ENCODE data around the gene MRPS33. TPM values are rescaled to one million over a fixed set of nuclear protein-coding genes. Genes with fewer than 3 reads are reported as not detected.

MRPS33 gene
- total and polyA plus RNA-seq, 2 experiments from 2014 or later: 23.1 to 140 TPM

GRCh38 chr7:141003172-141004065 lies 11.3 kb downstream of the MRPS33 start (continued):
- no peak for TF ChIP-seq REST (IDR thresholded peaks at IDR 0.05; ENCODE audit: unreplicated experiment)
- no peak for TF ChIP-seq STAT1 (IDR thresholded peaks at IDR 0.05; ENCODE audit: unreplicated experiment)
- no peak for TF ChIP-seq CTCF (conservative IDR thresholded peaks at IDR 0.05; ENCODE audit: low read depth in 2 of 2)

GRCh38 chr7:141001546-141001945 lies 13.2 kb downstream of the MRPS33 start:
- Histone ChIP-seq H3K79me2 (replicated peaks; ENCODE audit: insufficient read depth) (no peaks in the 10 kb centered on the region), H3F3A (replicated peaks; ENCODE audit: low read depth) (no peaks in the 10 kb centered on the region), H2AFZ (no peak overlapping the region), H3K4me2 (no peak overlapping the region), H3K27ac (ENCODE audit: low read depth) (no peak overlapping the region), H3K27me3 (ENCODE audit: insufficient read depth) (no peaks in the 10 kb centered on the region), H3K4me1 (ENCODE audit: insufficient read depth) (no peaks in the 10 kb centered on the region), H3K4me3 (no peak overlapping the region), H3K9me2 (ENCODE audit: insufficient read depth) (no peaks in the 10 kb centered on the region), H4K20me1 (replicated peaks; ENCODE audit: insufficient read depth) (no peaks in the 10 kb centered on the region; the same call in 1 of the 2 replicates), H3K36me3 (ENCODE audit: insufficient read depth) (no peaks in the 10 kb centered on the region; the same call in 1 of the 2 replicates)
- no peaks in the 10 kb centered on the region for H3K27me3 Mint-ChIP-seq (ENCODE audit: insufficient read depth, low read depth, poor library complexity)
- DNase-seq (ENCODE audit: low spot score) (no peak), ATAC-seq (no peak)
- H3K9me3 Mint-ChIP-seq: no peaks in the 10 kb centered on the region
- peaks cover 11% of the 10 kb centered on the region for H3K36me3 Mint-ChIP-seq (ENCODE audit: low read depth)
- no peak overlapping the region for H3K27ac Mint-ChIP-seq
- H3K4me1 Mint-ChIP-seq: no peaks in the 10 kb centered on the region
- no peak overlapping the region for H3K4me3 Mint-ChIP-seq
- no peak for TF ChIP-seq POLR2AphosphoS5 (IDR thresholded peaks at IDR 0.05; ENCODE audit: low read depth)
- TF ChIP-seq NANOG (IDR thresholded peaks at IDR 0.05; ENCODE audit: borderline replicate concordance): no peak
- no peak for TF ChIP-seq ETS1 (IDR thresholded peaks at IDR 0.05)
- no peak for TF ChIP-seq CTCF (conservative IDR thresholded peaks at IDR 0.05; ENCODE audit: low read depth in 2 of 2)
- no peak for TF ChIP-seq ZNF114 (CRISPR knock-in tag; IDR thresholded peaks at IDR 0.05)
- no peak for TF ChIP-seq EZH2 (IDR thresholded peaks at IDR 0.05; ENCODE audit: low read depth, unreplicated experiment)
- no peak for TF ChIP-seq CREB1 (CRISPR knock-in tag; IDR thresholded peaks at IDR 0.05; ENCODE audit: low read depth)
- TF ChIP-seq JUNB (IDR thresholded peaks at IDR 0.05; ENCODE audit: unreplicated experiment): no peak
- no peak for TF ChIP-seq REST (IDR thresholded peaks at IDR 0.05; ENCODE audit: unreplicated experiment)

Measured in GM23338 (cell line).